ENCODE measurements around the gene JAK3. TPM values are rescaled to one million over a fixed set of nuclear protein-coding genes. Genes with fewer than 3 reads are reported as not detected.
"Not testable (repeated sequence)": the region's sequence is repeated elsewhere in the genome, so short reads cannot be mapped to it uniquely, and the experiment has no call there.

The JAK3 gene
- polyA plus RNA-seq, 1 experiment, result 6.1 TPM

DNA sequence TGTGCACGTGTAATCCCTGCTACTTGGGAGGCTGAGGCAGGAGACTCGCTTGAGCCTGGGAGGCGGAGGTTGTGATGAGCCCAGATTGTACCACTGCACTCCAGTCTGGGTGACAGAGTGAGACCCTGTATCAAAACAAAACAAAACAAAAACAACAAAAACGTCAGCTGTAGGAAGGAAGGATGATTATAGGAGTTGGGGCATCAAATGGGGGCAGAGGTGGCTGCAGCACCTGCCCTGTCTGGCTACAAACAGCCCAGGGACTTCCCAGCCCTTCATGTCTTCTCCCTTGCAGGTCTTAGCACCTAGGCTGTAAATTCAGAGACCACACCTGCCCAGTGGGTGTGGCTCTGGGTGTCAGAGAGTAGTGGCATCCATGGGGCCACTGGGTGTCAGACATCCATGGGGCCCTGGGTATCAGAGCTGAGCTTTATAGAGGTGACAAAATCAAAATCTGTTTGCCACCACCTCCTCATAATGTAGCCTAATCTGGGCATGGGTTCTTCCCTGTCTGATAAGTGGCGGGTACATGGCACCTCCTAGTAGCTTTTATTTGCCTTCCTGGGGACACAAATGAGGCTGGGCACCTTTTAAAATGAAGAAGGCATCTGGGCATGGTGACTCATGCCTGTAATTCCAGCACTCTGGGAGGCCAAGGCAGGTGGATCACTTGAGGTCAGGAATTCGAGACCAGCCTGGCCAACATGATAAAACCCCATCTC is 57.6 kb downstream of the JAK3 start:
- ChIA-PET CTCF (interaction anchor here (1.0 to 1.2 kb wide), 3 partner anchors 15 to 84 kb away, joined by 3 to 5 read pairs (median 4); no protein-coding TSS in a partner anchor), POLR2A (no interaction called here)
- no peak for DNase-seq (ENCODE audit: low read depth)
- TF ChIP-seq, protein P1, sequence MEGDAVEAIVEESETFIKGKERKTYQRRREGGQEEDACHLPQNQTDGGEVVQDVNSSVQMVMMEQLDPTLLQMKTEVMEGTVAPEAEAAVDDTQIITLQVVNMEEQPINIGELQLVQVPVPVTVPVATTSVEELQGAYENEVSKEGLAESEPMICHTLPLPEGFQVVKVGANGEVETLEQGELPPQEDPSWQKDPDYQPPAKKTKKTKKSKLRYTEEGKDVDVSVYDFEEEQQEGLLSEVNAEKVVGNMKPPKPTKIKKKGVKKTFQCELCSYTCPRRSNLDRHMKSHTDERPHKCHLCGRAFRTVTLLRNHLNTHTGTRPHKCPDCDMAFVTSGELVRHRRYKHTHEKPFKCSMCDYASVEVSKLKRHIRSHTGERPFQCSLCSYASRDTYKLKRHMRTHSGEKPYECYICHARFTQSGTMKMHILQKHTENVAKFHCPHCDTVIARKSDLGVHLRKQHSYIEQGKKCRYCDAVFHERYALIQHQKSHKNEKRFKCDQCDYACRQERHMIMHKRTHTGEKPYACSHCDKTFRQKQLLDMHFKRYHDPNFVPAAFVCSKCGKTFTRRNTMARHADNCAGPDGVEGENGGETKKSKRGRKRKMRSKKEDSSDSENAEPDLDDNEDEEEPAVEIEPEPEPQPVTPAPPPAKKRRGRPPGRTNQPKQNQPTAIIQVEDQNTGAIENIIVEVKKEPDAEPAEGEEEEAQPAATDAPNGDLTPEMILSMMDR (IDR thresholded peaks at IDR 0.05; ENCODE audit: insufficient read depth, low read depth, low read length), result no peak
- H3K27me3 ChIP-seq (ENCODE audit: control insufficient read depth, insufficient read depth, low read length), result peaks cover 8% of the 10 kb centered on the region
- no peak overlapping the region for H3K4me3 ChIP-seq (ENCODE audit: low read depth, low read length)
- no peaks in the 10 kb centered on the region for H3K36me3 ChIP-seq (ENCODE audit: control insufficient read depth, insufficient read depth, low read length)

DNA sequence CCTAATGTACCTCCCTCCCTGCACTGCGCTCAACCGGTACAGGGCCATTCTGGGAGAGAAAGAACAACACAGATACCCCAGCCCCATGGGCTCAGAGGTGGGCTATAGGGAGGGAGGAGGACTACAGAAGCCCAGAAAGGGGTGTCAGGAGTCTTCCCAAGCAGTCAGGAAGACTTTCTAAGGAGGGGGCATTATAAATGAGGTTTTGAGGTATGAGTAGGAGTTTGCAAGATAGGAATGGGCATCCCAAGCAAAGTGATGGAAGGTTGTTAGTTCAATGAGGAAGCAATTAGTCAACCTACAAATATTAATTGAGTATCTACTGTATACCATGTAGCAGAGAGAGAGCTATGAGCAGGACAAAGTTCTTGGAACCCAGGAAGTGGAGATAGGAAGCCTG is 59.1 kb downstream of the JAK3 start:
- ChIA-PET CTCF (interaction anchor here (0.6 to 1.0 kb wide), 2 partner anchors 14 to 216 kb away, joined by 3 read pairs; no protein-coding TSS in a partner anchor), POLR2A (no interaction called here)
- no peaks in the 10 kb centered on the region for H3K36me3 ChIP-seq (ENCODE audit: control insufficient read depth, insufficient read depth, low read length)
- TF ChIP-seq, protein P1 (IDR thresholded peaks at IDR 0.05; ENCODE audit: insufficient read depth, low read depth, low read length), result no peak
- peaks cover 2% of the 10 kb centered on the region; the same call in 1 of the 2 replicates for H3K27me3 ChIP-seq (ENCODE audit: control insufficient read depth, insufficient read depth, low read length)
- H3K4me3 ChIP-seq (ENCODE audit: low read depth, low read length), result no peak overlapping the region
- no peak for DNase-seq (ENCODE audit: low read depth)

GRCh38 chr19:17787274-17787913 is 60.4 kb downstream of the JAK3 start:
- DNase-seq (ENCODE audit: low read depth), result no peak
- Histone ChIP-seq H3K4me3 (ENCODE audit: low read depth, low read length) (no peak overlapping the region), H3K27me3 (ENCODE audit: control insufficient read depth, insufficient read depth, low read length) (peaks cover 2% of the 10 kb centered on the region; the same call in 1 of the 2 replicates), H3K36me3 (ENCODE audit: control insufficient read depth, insufficient read depth, low read length) (no peaks in the 10 kb centered on the region)
- TF ChIP-seq, protein P1 (IDR thresholded peaks at IDR 0.05; ENCODE audit: insufficient read depth, low read depth, low read length), result no peak
- CTCF ChIA-PET, result no interaction called here
- POLR2A ChIA-PET, result no interaction called here

DNA sequence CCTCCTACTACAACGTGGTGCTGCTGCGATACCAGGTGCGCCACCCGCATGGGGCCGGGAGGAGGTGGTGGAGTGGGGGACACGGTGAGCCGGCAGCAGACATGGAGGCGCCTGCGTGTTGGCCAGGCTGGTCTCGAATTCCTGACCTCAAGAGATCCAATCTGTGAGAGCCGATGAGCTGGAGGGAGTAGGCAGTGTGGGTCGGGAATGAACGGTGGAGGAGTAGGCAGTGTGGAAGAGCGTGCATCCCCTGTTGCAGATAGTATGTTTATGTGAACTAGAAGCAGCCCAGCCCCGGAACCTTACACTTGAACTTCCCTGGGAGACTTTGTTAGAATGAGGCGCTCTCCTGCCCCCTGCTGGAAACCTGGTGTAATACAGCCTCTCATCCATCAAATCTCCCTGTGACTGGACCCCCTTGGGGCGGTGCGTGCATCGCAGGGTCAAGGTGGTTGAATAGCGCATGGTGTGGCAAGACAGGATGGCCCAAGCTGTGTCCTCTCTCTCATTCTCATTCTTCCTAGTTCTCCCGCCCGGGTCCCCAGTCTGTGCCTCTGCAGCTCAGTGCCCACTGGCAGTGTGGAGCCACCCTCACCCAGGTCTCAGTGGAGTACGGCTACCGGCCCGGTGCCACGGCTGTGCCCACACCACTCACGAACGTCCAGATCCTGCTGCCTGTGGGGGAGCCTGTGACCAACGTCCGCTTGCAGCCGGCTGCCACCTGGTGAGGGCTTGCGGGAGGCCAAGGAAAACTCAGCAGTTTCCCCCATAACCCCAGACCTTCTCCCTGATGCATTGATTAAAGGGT is 63.4 kb downstream of the JAK3 start:
- Histone ChIP-seq H3K27me3 (ENCODE audit: control insufficient read depth, insufficient read depth, low read length) (no peaks in the 10 kb centered on the region), H3K36me3 (ENCODE audit: control insufficient read depth, insufficient read depth, low read length) (no peaks in the 10 kb centered on the region), H3K4me3 (ENCODE audit: low read depth, low read length) (no peak overlapping the region)
- TF ChIP-seq, protein P1 (IDR thresholded peaks at IDR 0.05; ENCODE audit: insufficient read depth, low read depth, low read length), result peak; percentile 82
- CTCF ChIA-PET, result interaction anchor here (0.6 to 2.8 kb wide), 19 partner anchors 8 to 478 kb away, joined by 3 to 10 read pairs (median 4); partner anchors contain the start of gene B3GNT3
- POLR2A ChIA-PET, result no interaction called here
- no peak for DNase-seq (ENCODE audit: low read depth)

- POLR2A ChIA-PET; H3K36me3 ChIP-seq (ENCODE audit: control insufficient read depth, insufficient read depth, low read length); H3K4me3 ChIP-seq (ENCODE audit: low read depth, low read length); H3K27me3 ChIP-seq (ENCODE audit: control insufficient read depth, insufficient read depth, low read length); DNase-seq (ENCODE audit: low read depth): not testable (repeated sequence)
- CTCF ChIA-PET, result interaction anchor here (0.6 to 2.8 kb wide), 15 partner anchors 8 to 477 kb away, joined by 3 to 10 read pairs (median 4); partner anchors contain the start of gene B3GNT3
Measured at GRCh38 chr19:17783721-17784120, 64.1 kb downstream of the JAK3 start.
